K562 (cell line): ENCODE data around the gene GABPB2. TPM values are rescaled to one million over a fixed set of nuclear protein-coding genes. Genes with fewer than 3 reads are reported as not detected.

Experiments
- ADNP ChIP-seq: fragments of 200-800 bp; sonication (Bioruptor generic); IDR thresholded peaks from 2 replicates; pipeline ENCODE4 v1.6.1; 2016; ENCODE audit warnings: missing genetic modification characterization, missing compliant biosample characterization
- ESRRB ChIP-seq: fragments of 250-450 bp; sonication (Bioruptor Pico); IDR thresholded peaks from 2 replicates; pipeline ENCODE4 v1.5.0; 2020; ENCODE audit warnings: mild to moderate bottlenecking, moderate library complexity, borderline replicate concordance
- FOXA3 ChIP-seq, 2 experiments: fragments of 450-650 bp in 1 of 2; sonication (generic) in 1 of 2; formaldehyde crosslinking; IDR thresholded peaks in 1 of 2; conservative IDR thresholded peaks in 1 of 2; 2 replicates each; pipeline versions ENCODE4 v1.4.0 to v1.8.0; 2020 to 2022; ENCODE audit warnings: mild to moderate bottlenecking in 2 of 2, missing genetic modification reagents in 1 of 2
- FOXK2 ChIP-seq, 2 experiments: fragments of 450-650 bp; IDR thresholded peaks in 1 of 2; conservative IDR thresholded peaks in 1 of 2; 2 replicates each; pipeline ENCODE4 v1.6.1; 2016; ENCODE audit warnings: low read depth in 2 of 2, mild to moderate bottlenecking in 1 of 2
- GABPA ChIP-seq: fragments of 200-800 bp; sonication (Bioruptor generic); conservative IDR thresholded peaks from 2 replicates; pipeline ENCODE4 v1.6.1; 2016; ENCODE audit warnings: low read depth, missing genetic modification characterization, missing compliant biosample characterization
- HNRNPK ChIP-seq: fragments of 200-400 bp; formaldehyde crosslinking; IDR thresholded peaks from one replicate; pipeline ENCODE4 v1.6.1; 2018; ENCODE audit warnings: mild to moderate bottlenecking, low read depth, low read length; ENCODE audit not compliant: poor library complexity, severe bottlenecking
- IRF2 ChIP-seq: sonication (generic); formaldehyde crosslinking; IDR thresholded peaks from 2 replicates; pipeline ENCODE4 v1.8.1; 2022; ENCODE audit warnings: mild to moderate bottlenecking, missing genetic modification reagents
- KAT8 ChIP-seq: fragments of 450-650 bp; IDR thresholded peaks from 2 replicates; pipeline ENCODE4 v1.6.1; 2016; ENCODE audit warnings: low read depth, mild to moderate bottlenecking
- KDM5B ChIP-seq: fragments of 200-600 bp; sonication (generic); IDR thresholded peaks from 2 replicates; pipeline ENCODE4 v1.6.1; 2012; ENCODE audit warnings: low read depth, mild to moderate bottlenecking, moderate library complexity, low read length, control low read depth, inconsistent platforms; ENCODE audit not compliant: insufficient replicate concordance
- MAFF ChIP-seq: IDR thresholded peaks from 2 replicates; pipeline ENCODE4 v1.6.1; 2012; ENCODE audit warnings: low read length, improper control_type of control experiment
- MECOM ChIP-seq: fragments of 250-450 bp; sonication (Bioruptor Pico); IDR thresholded peaks from 2 replicates; pipeline ENCODE4 v1.8.0; 2022; ENCODE audit warnings: inconsistent platforms
- MNT ChIP-seq, 2 experiments: fragments of 450-650 bp; conservative IDR thresholded peaks; 2 replicates each; pipeline ENCODE4 v1.6.1; 2017; ENCODE audit warnings: mild to moderate bottlenecking in 2 of 2, moderate library complexity in 2 of 2
- NR0B1 ChIP-seq: fragments of 450-650 bp; IDR thresholded peaks from one replicate; pipeline ENCODE4 v1.6.1; 2018; ENCODE audit warnings: mild to moderate bottlenecking, moderate library complexity; ENCODE audit not compliant: partially characterized antibody
- RBM17 ChIP-seq: fragments of 200-400 bp; formaldehyde crosslinking; IDR thresholded peaks from 2 replicates; pipeline ENCODE4 v1.6.1; 2017; ENCODE audit warnings: low read depth, mild to moderate bottlenecking, low read length, borderline replicate concordance
- RNF2 ChIP-seq: sonication (generic); IDR thresholded peaks from 2 replicates; pipeline ENCODE4 v1.6.1; 2016
- SOX6 ChIP-seq: fragments of 450-650 bp; IDR thresholded peaks from 2 replicates; pipeline ENCODE4 v1.6.1; 2014; ENCODE audit warnings: mild to moderate bottlenecking
- ZC3H4 ChIP-seq: sonication (generic); formaldehyde crosslinking; IDR thresholded peaks from 2 replicates; pipeline ENCODE4 v1.9.0; 2021; ENCODE audit warnings: missing genetic modification reagents, borderline replicate concordance
- ZNF124 ChIP-seq: sonication (generic); formaldehyde crosslinking; IDR thresholded peaks from 2 replicates; pipeline ENCODE4 v1.8.1; 2022; ENCODE audit warnings: missing genetic modification reagents
- ZNF232 ChIP-seq: sonication (generic); formaldehyde crosslinking; IDR thresholded peaks from 2 replicates; pipeline ENCODE4 v1.8.0; 2022; ENCODE audit warnings: mild to moderate bottlenecking, missing genetic modification reagents
- ZNF316 ChIP-seq: fragments of 450-650 bp; IDR thresholded peaks from 2 replicates; pipeline ENCODE4 v1.6.1; 2016
- ZNF655 ChIP-seq: fragments of 250-450 bp; sonication (Bioruptor Pico); IDR thresholded peaks from 2 replicates; pipeline ENCODE4 v1.5.0; 2021
- ZNF76 ChIP-seq: fragments of 250-450 bp; sonication (Bioruptor Pico); IDR thresholded peaks from 2 replicates; pipeline ENCODE4 v1.4.0; 2020; ENCODE audit warnings: mild to moderate bottlenecking, moderate library complexity, borderline replicate concordance
- ZNF764 ChIP-seq: fragments of 250-450 bp; sonication (Bioruptor Pico); IDR thresholded peaks from 2 replicates; pipeline ENCODE4 v1.4.0; 2020; ENCODE audit warnings: low read depth, mild to moderate bottlenecking, moderate library complexity
- ZNF79 ChIP-seq: fragments of 250-450 bp; sonication (Bioruptor Pico); IDR thresholded peaks from 2 replicates; pipeline ENCODE4 v1.4.0; 2020; ENCODE audit warnings: low read depth, mild to moderate bottlenecking, moderate library complexity
- polyA plus RNA-seq, 8 experiments: library from polyadenylated mRNA; depleted of rRNA in 4 of 8; stranded (reverse) in 5 of 8; unstranded in 3 of 8; fragments of >200 nt; fragmentation: Nextera tagmentation in 2 of 8; fragmentation: Illumina TruSeq in 1 of 8; extraction: Ambion mirVana in 2 of 8; extraction: Trizol in 1 of 8; gene quantifications; 2 replicates each; pipeline versions ENCODE4 v1.2.1 to v1.2.3, GENCODE V29; 2011 to 2014; ENCODE audit warnings: inconsistent platforms in 1 of 8, missing spikeins in 1 of 8
- total RNA-seq, 7 experiments: library from RNA; depleted of rRNA in 6 of 7; stranded (reverse); fragments of >200 nt in 6 of 7; fragmentation: Illumina TruSeq in 2 of 7; extraction: Trizol in 2 of 7; gene quantifications; 2 replicates each; pipeline versions ENCODE4 v1.2.1 to v1.2.3, GENCODE V29; 2011 to 2021; ENCODE audit warnings: low replicate concordance in 1 of 7

The GABPB2 gene
- total and polyA plus RNA-seq, 9 of the 15 experiments (the other 6 are each of a cell fraction or from before 2014, with no cell fraction given), result 2.2 to 13.3 (median 6.1) TPM

DNA sequence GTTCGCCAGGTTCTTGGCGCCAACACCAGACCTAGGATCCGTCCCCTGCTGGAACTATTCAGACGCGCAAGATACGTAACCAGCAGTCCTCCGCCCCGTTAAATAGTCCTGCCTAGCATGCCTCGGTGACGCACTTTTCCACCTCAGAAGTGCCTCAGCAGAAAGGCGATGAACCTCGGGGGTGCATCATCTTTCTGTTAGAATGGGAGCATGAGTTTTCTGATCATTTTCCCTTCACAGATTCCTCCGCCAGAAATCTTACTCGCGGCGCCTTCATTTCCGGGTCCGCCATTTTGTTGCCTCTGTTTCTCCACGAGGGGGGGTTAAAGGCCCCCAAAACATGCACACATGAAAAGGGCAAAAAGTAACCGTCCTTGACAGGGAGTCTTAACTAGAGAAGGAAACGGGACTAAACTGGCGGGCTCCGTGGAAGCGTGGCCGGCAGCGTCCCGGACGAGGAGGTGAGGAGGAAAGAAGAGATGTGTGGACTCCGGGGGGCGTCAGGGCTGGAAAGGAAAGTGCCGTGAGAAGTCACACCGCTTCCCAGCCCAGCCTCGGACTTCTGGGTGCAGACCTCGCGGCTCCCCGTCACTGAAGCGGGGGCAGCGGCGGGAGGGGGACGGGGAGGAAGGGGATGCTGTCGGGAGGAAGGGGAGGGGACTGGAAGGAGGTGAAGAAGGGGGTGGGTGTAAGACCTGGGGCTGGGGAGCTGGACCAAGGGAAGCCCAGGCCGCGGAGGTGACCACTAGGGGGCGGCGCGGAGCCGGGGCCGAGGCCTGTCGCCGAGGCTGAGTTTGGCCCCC lies at the start of gene GABPB2 (continued):
- TF ChIP-seq ZNF655 (no peak), FOXA3 (CRISPR knock-in tag; conservative IDR thresholded peaks at IDR 0.05 in 1 of 2, IDR thresholded peaks at IDR 0.05 in 1 of 2) (no peak; a peak in 2 of 4 replicates), ZNF764 (CRISPR knock-in tag) (no peak), MECOM (no peak), ZC3H4 (no peak; the same call in 1 of the 2 replicates), ZNF124 (no peak), KAT8 (peak; percentile 91), GABPA (tag) (peak; percentile 86), SOX6 (peak; percentile 71), NR0B1 (no peak), MNT (conservative IDR thresholded peaks at IDR 0.05) (peak; percentile 88 to 92), ZNF232 (CRISPR knock-in tag) (no peak), MAFF (no peak), ZNF79 (CRISPR knock-in tag) (no peak), ZNF76 (0 out of 2 replicates have a peak, but pooled peaks have one; percentile 74), IRF2 (CRISPR knock-in tag) (no peak), KDM5B (peak; percentile 2), FOXK2 (conservative IDR thresholded peaks at IDR 0.05 in 1 of 2, IDR thresholded peaks at IDR 0.05 in 1 of 2; ENCODE audit: low read depth in 2 of 2) (peak; percentile 88 to 89; a peak in 3 of 4 replicates), RNF2 (peak; percentile 84), HNRNPK (no peak), RBM17 (no peak), ESRRB (CRISPR knock-in tag) (no peak), ZNF316 (no peak), ADNP (tag) (no peak)
